Fibroblast of villous mesenchyme (primary cell): ENCODE measurements around the gene LRP1B. TPM values are rescaled to one million over a fixed set of nuclear protein-coding genes. Genes with fewer than 3 reads are reported as not detected.

ENCODE experiments used
- DNase-seq: peaks from one replicate; pipeline ENCODE4 v3.0.0-alpha.2; 2010; ENCODE audit warnings: low read depth
- H3K4me3 ChIP-seq: 2 replicates; pipeline ENCODE4 v1.5.1; 2011; ENCODE audit warnings: low read depth, mild to moderate bottlenecking, low read length
- CTCF ChIP-seq: IDR thresholded peaks from 2 replicates; pipeline ENCODE4 v1.5.1; 2012; ENCODE audit warnings: low read depth, mild to moderate bottlenecking, low read length; ENCODE audit not compliant: insufficient read depth
- total RNA-seq: library from RNA; depleted of rRNA; stranded (reverse); fragments of >200 nt; gene quantifications from 2 replicates; pipeline ENCODE4 v1.2.3, GENCODE V29; 2012

LRP1B gene
- total RNA-seq, 1 donor: 2.2 TPM

- no peak for DNase-seq
- no peak overlapping the region for H3K4me3 ChIP-seq
- TF ChIP-seq CTCF: no peak
Observed at GRCh38 chr2:140747090-140747489, 1383.7 kb downstream of the LRP1B start.

GRCh38 chr2:140744379-140744778, 1386.4 kb downstream of the LRP1B start:
- DNase-seq: no peak
- no peak for TF ChIP-seq CTCF
- H3K4me3 ChIP-seq: no peak overlapping the region

GRCh38 chr2:140737006-140737405, 1393.8 kb downstream of the LRP1B start:
- no peak for TF ChIP-seq CTCF
- no peak for DNase-seq
- no peak overlapping the region for H3K4me3 ChIP-seq

- H3K4me3 ChIP-seq: no peak overlapping the region
- DNase-seq: no peak
- no peak for TF ChIP-seq CTCF
Observed at GRCh38 chr2:140734992-140735391, 1395.8 kb downstream of the LRP1B start.

- no peak for TF ChIP-seq CTCF
- no peak for DNase-seq
- no peak overlapping the region for H3K4me3 ChIP-seq
Observed at GRCh38 chr2:140718999-140719398, 1411.8 kb downstream of the LRP1B start.

- H3K4me3 ChIP-seq: no peak overlapping the region
- no peak for DNase-seq
- TF ChIP-seq CTCF: no peak
Observed at GRCh38 chr2:140717481-140717880, 1413.3 kb downstream of the LRP1B start.

GRCh38 chr2:140714586-140714985, 1416.2 kb downstream of the LRP1B start:
- no peak overlapping the region for H3K4me3 ChIP-seq
- TF ChIP-seq CTCF: no peak
- no peak for DNase-seq
